ENCODE measurements around the gene HDAC4. TPM values are rescaled to one million over a fixed set of nuclear protein-coding genes. Genes with fewer than 3 reads are reported as not detected.

HDAC4 gene
- total and polyA plus RNA-seq, 9 of the 15 experiments (the other 6 are each of a cell fraction or from before 2014, with no cell fraction given) = 0.11 to 20.2 (median 4.0) TPM

DNA sequence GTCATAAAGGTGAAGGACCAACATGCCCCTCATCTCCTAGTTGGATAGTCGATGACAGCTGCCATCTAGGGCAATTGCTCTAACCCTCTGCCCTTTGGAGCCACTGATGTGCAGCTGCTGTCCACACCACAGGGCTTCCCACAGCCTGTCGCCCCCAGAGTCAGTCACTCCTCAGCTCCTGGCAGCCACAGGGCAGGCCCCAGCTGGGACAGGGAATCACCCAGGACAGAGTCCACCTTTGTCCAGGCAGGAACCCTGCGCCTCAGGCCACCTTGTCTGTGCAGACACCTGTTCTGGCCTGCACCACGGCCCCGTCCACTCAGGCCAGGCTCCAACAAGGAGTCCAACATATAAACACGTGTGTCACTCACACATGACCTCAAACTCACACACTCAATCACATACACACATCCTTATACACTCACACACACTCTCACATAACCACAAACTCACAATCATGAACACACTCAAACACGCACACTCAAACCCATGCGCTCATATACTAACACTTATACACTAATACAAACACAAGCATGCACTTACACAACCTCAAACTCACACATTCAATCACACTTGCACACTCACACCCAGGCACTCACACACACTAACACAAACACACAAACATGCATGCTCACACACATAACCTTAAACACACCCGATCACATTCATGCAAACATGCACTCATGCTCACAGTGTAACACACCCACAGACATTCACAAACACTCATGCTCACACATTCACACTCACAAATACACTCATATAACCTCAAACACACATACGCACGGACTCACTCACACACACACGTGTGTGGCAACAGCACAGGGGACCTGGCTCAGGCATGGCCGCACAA is 29.7 kb downstream of the HDAC4 start:
- FAIRE-seq (no peak), DNase-seq (ENCODE audit: extremely low read depth in 1 of 4, low spot score in 3 of 4) (no peak), ATAC-seq (no peak)
- Histone ChIP-seq H3K9me3 (replicated peaks; ENCODE audit: control insufficient read depth, insufficient read depth, low read depth, low read length) (no peaks in the 10 kb centered on the region), H3K27ac (ENCODE audit: extremely low read depth, low read depth, low read length) (no peak overlapping the region), H3K4me3 (no peak overlapping the region), H3K79me2 (ENCODE audit: control insufficient read depth, insufficient read depth, low read length) (no peaks in the 10 kb centered on the region; the same call in 1 of the 3 replicates), H3K9me1 (ENCODE audit: control insufficient read depth, insufficient read depth, low read length) (no peaks in the 10 kb centered on the region), H3K36me3 (ENCODE audit: control insufficient read depth, insufficient read depth, low read length) (no peaks in the 10 kb centered on the region), H2AFZ (ENCODE audit: low read depth, low read length) (no peak overlapping the region), H3K4me1 (replicated peaks in 1 of 2; ENCODE audit: control insufficient read depth in 2 of 2, insufficient read depth in 2 of 2, low read length in 2 of 2) (peaks cover 0 to 3% of the 10 kb centered on the region in 2 experiments; a peak in 1 of 5 replicates), H3K27me3 (ENCODE audit: control insufficient read depth in 2 of 2, insufficient read depth in 2 of 2, low read length in 2 of 2) (no peaks in the 10 kb centered on the region), H3K4me2 (ENCODE audit: insufficient read depth, low read length) (no peak overlapping the region), H3K9ac (ENCODE audit: insufficient read depth in 1 of 2, low read depth in 2 of 2, low read length in 2 of 2) (peak overlapping the region in 1 of 2 experiments; percentile 32; a peak in 1 of 4 replicates), H4K20me1 (replicated peaks; ENCODE audit: control insufficient read depth, insufficient read depth, low read length) (0 out of 2 replicates have a peak, but pooled peaks cover 2% of the 10 kb centered on the region)
- POLR2A ChIA-PET = no interaction called here
- no TSS peak for BruUV-seq (replicated peaks)
- in situ Hi-C loops (cut with MboI) = no loop called here
- intact Hi-C loops (cut with micrococcal nuclease) = no loop called here
- CTCF ChIA-PET (ENCODE audit: low intra/inter-chr PET ratio) = no interaction called here
- WGBS (ENCODE audit: insufficient coverage, low coverage, missing lambda C conversion rate) = 84% methylated on average over 12 of the region's 13 CpGs
- TF ChIP-seq, protein P1, sequence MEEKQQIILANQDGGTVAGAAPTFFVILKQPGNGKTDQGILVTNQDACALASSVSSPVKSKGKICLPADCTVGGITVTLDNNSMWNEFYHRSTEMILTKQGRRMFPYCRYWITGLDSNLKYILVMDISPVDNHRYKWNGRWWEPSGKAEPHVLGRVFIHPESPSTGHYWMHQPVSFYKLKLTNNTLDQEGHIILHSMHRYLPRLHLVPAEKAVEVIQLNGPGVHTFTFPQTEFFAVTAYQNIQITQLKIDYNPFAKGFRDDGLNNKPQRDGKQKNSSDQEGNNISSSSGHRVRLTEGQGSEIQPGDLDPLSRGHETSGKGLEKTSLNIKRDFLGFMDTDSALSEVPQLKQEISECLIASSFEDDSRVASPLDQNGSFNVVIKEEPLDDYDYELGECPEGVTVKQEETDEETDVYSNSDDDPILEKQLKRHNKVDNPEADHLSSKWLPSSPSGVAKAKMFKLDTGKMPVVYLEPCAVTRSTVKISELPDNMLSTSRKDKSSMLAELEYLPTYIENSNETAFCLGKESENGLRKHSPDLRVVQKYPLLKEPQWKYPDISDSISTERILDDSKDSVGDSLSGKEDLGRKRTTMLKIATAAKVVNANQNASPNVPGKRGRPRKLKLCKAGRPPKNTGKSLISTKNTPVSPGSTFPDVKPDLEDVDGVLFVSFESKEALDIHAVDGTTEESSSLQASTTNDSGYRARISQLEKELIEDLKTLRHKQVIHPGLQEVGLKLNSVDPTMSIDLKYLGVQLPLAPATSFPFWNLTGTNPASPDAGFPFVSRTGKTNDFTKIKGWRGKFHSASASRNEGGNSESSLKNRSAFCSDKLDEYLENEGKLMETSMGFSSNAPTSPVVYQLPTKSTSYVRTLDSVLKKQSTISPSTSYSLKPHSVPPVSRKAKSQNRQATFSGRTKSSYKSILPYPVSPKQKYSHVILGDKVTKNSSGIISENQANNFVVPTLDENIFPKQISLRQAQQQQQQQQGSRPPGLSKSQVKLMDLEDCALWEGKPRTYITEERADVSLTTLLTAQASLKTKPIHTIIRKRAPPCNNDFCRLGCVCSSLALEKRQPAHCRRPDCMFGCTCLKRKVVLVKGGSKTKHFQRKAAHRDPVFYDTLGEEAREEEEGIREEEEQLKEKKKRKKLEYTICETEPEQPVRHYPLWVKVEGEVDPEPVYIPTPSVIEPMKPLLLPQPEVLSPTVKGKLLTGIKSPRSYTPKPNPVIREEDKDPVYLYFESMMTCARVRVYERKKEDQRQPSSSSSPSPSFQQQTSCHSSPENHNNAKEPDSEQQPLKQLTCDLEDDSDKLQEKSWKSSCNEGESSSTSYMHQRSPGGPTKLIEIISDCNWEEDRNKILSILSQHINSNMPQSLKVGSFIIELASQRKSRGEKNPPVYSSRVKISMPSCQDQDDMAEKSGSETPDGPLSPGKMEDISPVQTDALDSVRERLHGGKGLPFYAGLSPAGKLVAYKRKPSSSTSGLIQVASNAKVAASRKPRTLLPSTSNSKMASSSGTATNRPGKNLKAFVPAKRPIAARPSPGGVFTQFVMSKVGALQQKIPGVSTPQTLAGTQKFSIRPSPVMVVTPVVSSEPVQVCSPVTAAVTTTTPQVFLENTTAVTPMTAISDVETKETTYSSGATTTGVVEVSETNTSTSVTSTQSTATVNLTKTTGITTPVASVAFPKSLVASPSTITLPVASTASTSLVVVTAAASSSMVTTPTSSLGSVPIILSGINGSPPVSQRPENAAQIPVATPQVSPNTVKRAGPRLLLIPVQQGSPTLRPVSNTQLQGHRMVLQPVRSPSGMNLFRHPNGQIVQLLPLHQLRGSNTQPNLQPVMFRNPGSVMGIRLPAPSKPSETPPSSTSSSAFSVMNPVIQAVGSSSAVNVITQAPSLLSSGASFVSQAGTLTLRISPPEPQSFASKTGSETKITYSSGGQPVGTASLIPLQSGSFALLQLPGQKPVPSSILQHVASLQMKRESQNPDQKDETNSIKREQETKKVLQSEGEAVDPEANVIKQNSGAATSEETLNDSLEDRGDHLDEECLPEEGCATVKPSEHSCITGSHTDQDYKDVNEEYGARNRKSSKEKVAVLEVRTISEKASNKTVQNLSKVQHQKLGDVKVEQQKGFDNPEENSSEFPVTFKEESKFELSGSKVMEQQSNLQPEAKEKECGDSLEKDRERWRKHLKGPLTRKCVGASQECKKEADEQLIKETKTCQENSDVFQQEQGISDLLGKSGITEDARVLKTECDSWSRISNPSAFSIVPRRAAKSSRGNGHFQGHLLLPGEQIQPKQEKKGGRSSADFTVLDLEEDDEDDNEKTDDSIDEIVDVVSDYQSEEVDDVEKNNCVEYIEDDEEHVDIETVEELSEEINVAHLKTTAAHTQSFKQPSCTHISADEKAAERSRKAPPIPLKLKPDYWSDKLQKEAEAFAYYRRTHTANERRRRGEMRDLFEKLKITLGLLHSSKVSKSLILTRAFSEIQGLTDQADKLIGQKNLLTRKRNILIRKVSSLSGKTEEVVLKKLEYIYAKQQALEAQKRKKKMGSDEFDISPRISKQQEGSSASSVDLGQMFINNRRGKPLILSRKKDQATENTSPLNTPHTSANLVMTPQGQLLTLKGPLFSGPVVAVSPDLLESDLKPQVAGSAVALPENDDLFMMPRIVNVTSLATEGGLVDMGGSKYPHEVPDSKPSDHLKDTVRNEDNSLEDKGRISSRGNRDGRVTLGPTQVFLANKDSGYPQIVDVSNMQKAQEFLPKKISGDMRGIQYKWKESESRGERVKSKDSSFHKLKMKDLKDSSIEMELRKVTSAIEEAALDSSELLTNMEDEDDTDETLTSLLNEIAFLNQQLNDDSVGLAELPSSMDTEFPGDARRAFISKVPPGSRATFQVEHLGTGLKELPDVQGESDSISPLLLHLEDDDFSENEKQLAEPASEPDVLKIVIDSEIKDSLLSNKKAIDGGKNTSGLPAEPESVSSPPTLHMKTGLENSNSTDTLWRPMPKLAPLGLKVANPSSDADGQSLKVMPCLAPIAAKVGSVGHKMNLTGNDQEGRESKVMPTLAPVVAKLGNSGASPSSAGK (IDR thresholded peaks at IDR 0.05) = no peak
- TF ChIP-seq BCL6 (CRISPR knock-in tag; IDR thresholded peaks at IDR 0.05) (no peak), PCBP1 (IDR thresholded peaks at IDR 0.05; ENCODE audit: low read depth, low read length, poor library complexity, severe bottlenecking) (no peak), FOXK1 (CRISPR knock-in tag; IDR thresholded peaks at IDR 0.05; ENCODE audit: borderline replicate concordance) (no peak), SMARCC2 (IDR thresholded peaks at IDR 0.05; ENCODE audit: low read depth) (no peak), RBM15 (IDR thresholded peaks at IDR 0.05; ENCODE audit: insufficient read depth, low read length) (no peak), ZFP1 (CRISPR knock-in tag; IDR thresholded peaks at IDR 0.05) (no peak)
- TF ChIP-seq, protein P2, sequence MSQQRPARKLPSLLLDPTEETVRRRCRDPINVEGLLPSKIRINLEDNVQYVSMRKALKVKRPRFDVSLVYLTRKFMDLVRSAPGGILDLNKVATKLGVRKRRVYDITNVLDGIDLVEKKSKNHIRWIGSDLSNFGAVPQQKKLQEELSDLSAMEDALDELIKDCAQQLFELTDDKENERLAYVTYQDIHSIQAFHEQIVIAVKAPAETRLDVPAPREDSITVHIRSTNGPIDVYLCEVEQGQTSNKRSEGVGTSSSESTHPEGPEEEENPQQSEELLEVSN (IDR thresholded peaks at IDR 0.05; ENCODE audit: borderline replicate concordance in 1 of 2, extremely low read depth in 1 of 2, insufficient read depth in 1 of 2, insufficient read length in 1 of 2, low read depth in 1 of 2, low read length in 1 of 2, poor library complexity in 1 of 2, severe bottlenecking in 1 of 2) = no peak
